ENCODE measurements around the gene OBSCN. TPM values are rescaled to one million over a fixed set of nuclear protein-coding genes. Genes with fewer than 3 reads are reported as not detected.
A peak's percentile ranks its signal among the peaks of the same experiment; 100 is the strongest.

Gene OBSCN
- total RNA-seq, 1 donor from 2014 or later: 15.2 TPM

- DNase-seq (ENCODE audit: extremely low spot score, unreplicated experiment): no peak
- H3K27me3 Mint-ChIP-seq (ENCODE audit: unreplicated experiment): peaks cover 5% of the 10 kb centered on the region
- H3K9me3 Mint-ChIP-seq (ENCODE audit: unreplicated experiment): no peaks in the 10 kb centered on the region
- H3K4me1 Mint-ChIP-seq (ENCODE audit: unreplicated experiment): peaks cover 16% of the 10 kb centered on the region
- H3K4me3 Mint-ChIP-seq (ENCODE audit: unreplicated experiment): no peak overlapping the region
- no peak for TF ChIP-seq CTCF (IDR thresholded peaks at IDR 0.05)
- no peaks in the 10 kb centered on the region for H3K36me3 Mint-ChIP-seq (ENCODE audit: unreplicated experiment)
- no peak overlapping the region for H3K27ac Mint-ChIP-seq (ENCODE audit: unreplicated experiment)
Observed at GRCh38 chr1:228387321-228387720, 179.5 kb downstream of the OBSCN start.

DNA sequence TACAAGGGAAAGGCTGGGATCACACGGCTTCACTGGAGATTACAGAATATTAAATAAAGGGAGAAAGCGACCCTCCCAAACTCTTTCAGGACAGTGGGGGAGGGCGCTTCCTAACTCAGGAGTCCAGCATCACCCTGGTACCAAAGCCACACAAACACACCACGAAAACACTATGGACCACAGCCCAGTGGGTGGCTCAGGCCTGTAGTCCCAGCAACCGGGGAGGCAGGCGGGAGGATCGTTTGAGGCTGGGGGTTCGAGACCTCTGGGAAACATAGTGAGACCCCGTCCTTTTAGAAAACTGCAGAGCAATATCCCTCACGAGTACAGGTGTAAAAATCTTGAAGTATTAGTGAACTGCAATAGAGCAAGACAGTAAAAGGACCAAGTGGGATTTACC, 182.8 kb downstream of the OBSCN start:
- peaks cover 43% of the 10 kb centered on the region for H3K4me1 Mint-ChIP-seq (ENCODE audit: unreplicated experiment)
- H3K9me3 Mint-ChIP-seq (ENCODE audit: unreplicated experiment): no peaks in the 10 kb centered on the region
- DNase-seq (ENCODE audit: extremely low spot score, unreplicated experiment): no peak
- no peak overlapping the region for H3K27ac Mint-ChIP-seq (ENCODE audit: unreplicated experiment)
- H3K27me3 Mint-ChIP-seq (ENCODE audit: unreplicated experiment): peaks cover 5% of the 10 kb centered on the region
- no peak for TF ChIP-seq CTCF (IDR thresholded peaks at IDR 0.05)
- no peak overlapping the region for H3K4me3 Mint-ChIP-seq (ENCODE audit: unreplicated experiment)
- peaks cover 3% of the 10 kb centered on the region for H3K36me3 Mint-ChIP-seq (ENCODE audit: unreplicated experiment)

DNA sequence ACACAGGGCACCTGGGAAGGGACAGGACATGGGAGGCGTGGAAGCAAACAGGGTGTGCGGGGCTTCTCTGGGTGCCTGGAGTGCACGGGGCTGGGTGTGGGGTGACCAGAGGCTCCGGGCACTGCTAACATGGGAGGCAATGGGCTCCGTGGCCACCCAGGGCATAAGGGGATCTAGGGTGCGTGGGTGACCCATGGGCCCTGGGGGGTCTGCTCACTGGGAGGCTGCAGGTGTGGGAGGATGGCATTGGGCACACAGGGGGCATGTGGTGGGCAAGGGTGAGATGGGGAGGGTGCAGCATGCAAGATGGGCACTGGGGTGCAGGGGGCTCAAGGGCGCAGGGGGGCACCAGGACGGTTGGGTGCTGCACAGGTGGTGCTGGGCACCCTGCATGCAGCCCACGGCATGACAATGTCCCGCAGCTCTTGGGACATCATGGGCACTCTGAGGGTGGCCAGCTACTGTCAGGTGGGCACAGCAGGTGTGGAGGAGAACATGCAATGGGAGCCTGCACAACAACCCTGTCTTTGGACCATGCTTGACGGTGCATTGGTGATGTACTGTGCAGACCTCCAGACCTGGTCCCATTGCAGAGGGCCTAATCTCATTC, 183.7 kb downstream of the OBSCN start:
- H3K27ac Mint-ChIP-seq (ENCODE audit: unreplicated experiment): no peak overlapping the region
- DNase-seq (ENCODE audit: extremely low spot score, unreplicated experiment): no peak
- TF ChIP-seq CTCF (IDR thresholded peaks at IDR 0.05): no peak
- peaks cover 2% of the 10 kb centered on the region for H3K27me3 Mint-ChIP-seq (ENCODE audit: unreplicated experiment)
- no peak overlapping the region for H3K4me3 Mint-ChIP-seq (ENCODE audit: unreplicated experiment)
- H3K4me1 Mint-ChIP-seq (ENCODE audit: unreplicated experiment): peaks cover 43% of the 10 kb centered on the region
- no peaks in the 10 kb centered on the region for H3K9me3 Mint-ChIP-seq (ENCODE audit: unreplicated experiment)
- peaks cover 7% of the 10 kb centered on the region for H3K36me3 Mint-ChIP-seq (ENCODE audit: unreplicated experiment)

GRCh38 chr1:228392111-228392936, 184.5 kb downstream of the OBSCN start:
- no peak overlapping the region for H3K4me3 Mint-ChIP-seq (ENCODE audit: unreplicated experiment)
- peak overlapping the region; percentile 90 for H3K27ac Mint-ChIP-seq (ENCODE audit: unreplicated experiment)
- DNase-seq (ENCODE audit: extremely low spot score, unreplicated experiment): no peak

More at GRCh38 chr1:228392111-228392936, 184.5 kb downstream of the OBSCN start:
- peaks cover 8% of the 10 kb centered on the region for H3K36me3 Mint-ChIP-seq (ENCODE audit: unreplicated experiment)
- no peaks in the 10 kb centered on the region for H3K9me3 Mint-ChIP-seq (ENCODE audit: unreplicated experiment)
- TF ChIP-seq CTCF (IDR thresholded peaks at IDR 0.05): no peak
- H3K27me3 Mint-ChIP-seq (ENCODE audit: unreplicated experiment): no peaks in the 10 kb centered on the region
- H3K4me1 Mint-ChIP-seq (ENCODE audit: unreplicated experiment): peaks cover 43% of the 10 kb centered on the region
